ENCODE results near the gene C10orf88.

DNA sequence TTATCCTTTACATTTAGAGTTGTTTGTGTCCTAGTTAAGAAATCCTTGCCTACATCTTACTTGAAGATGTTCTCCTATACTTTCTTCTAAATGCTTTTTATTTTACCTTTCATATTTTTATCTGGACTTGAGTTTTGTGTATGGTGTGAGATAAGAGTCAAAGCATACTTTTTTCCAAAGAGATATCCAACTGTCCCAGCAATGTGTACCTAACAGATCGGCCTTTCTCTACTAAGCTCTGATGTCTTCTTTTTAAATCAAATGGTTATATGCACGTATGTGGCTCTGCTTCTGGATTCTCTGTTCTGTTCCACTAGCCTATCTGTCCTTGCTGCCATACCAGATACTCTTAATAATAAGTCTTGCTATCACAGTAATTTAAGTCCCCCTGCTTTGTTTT lies 47.3 kb upstream of the C10orf88 start:
- TF ChIP-seq, protein P1, sequence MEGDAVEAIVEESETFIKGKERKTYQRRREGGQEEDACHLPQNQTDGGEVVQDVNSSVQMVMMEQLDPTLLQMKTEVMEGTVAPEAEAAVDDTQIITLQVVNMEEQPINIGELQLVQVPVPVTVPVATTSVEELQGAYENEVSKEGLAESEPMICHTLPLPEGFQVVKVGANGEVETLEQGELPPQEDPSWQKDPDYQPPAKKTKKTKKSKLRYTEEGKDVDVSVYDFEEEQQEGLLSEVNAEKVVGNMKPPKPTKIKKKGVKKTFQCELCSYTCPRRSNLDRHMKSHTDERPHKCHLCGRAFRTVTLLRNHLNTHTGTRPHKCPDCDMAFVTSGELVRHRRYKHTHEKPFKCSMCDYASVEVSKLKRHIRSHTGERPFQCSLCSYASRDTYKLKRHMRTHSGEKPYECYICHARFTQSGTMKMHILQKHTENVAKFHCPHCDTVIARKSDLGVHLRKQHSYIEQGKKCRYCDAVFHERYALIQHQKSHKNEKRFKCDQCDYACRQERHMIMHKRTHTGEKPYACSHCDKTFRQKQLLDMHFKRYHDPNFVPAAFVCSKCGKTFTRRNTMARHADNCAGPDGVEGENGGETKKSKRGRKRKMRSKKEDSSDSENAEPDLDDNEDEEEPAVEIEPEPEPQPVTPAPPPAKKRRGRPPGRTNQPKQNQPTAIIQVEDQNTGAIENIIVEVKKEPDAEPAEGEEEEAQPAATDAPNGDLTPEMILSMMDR (IDR thresholded peaks at IDR 0.05 in 4 of 5, conservative IDR thresholded peaks at IDR 0.05 in 1 of 5), result no peak
- TF ChIP-seq POLR2A (IDR thresholded peaks at IDR 0.05), result no peak

Data from gastrocnemius medialis (tissue), 4 donors.